GM21390 (cell line): Measurements from ENCODE around the gene UBE3D.
"Not testable (repeated sequence)": the region's sequence is repeated elsewhere in the genome, so short reads cannot be mapped to it uniquely, and the experiment has no call there.

Source experiments
- ATAC-seq: cut with Tn5 transposase; IDR thresholded peaks from one replicate; pipeline ENCODE4 v1.9.1; 2021; ENCODE audit not compliant: unreplicated experiment

Gene UBE3D

DNA sequence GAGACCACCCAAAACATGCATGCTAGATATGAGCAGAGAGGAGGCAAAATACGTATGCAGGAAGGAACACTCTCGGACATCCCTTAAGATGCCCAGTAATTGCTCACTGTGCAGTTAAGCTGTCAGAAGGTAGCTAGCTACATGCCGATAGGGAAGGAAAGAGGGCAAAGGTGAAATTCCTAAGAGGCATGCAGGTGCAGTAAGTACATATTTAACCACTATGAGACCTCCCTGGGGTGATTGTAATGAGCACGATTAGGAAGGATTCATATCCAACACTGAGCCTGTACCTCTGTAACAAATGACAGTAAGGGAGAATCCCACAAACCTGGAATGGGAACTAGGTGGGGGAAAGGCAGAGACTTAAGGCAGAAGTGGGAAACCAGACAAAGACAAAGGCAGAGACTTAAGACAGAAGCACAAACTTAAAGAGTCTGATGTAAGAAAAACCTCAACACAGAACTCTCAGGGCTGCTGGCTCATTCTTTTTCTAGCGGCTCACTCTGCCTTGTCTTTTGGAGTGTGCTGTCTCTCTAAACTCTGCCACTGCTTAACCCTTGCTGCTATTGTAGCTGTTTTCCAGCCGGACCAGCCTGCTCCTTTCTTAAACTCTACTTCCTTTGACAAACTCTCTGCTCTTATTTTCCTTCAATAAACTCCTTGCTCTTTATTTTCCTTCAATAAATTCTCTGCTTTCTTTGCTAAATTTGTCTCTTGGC, 148.1 kb downstream of the UBE3D start:
- ATAC-seq: no peak

DNA sequence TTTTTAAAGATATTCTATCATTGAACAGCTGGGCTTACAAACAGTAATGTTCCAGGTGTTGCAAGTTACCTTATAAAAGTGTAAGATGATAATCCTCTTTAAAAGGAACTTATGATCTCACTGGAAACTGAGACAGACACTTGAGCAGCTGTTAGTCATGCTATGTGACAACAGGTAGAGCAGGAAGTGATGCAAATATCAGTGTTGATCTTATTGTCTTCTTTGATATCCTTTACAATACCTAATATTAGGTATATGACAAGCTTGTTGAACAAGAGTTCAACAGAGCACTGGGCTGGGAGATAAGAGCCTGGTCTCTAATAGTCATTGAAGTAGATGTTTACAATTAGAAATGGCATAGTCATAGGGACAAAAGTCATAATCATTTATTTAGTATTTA, 150.0 kb downstream of the UBE3D start:
- ATAC-seq: no peak

GRCh38 chr6:82914511-82914910, 151.1 kb downstream of the UBE3D start:
- ATAC-seq: no peak

- ATAC-seq: no peak
These were observed 154.8 kb downstream of the UBE3D start for GRCh38 chr6:82910820-82911219.

DNA sequence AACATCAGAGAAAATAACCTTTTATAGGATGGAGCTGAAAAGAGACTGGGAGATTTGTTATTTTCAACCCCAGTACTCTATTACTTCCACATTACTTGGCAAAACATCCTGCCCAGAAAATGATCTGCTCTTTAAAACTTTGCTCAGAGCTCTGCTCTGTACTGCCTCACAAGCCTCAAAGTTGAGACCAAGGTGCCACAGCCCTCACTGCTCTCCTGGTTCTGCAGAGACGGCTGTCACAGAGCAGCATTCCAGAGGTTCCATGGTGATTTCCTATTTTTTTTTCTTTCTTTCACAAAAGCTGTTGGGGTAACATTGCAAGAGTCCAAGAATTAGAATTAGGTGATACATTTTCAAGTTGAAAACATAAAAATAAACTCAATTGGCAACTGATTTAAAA, 155.2 kb downstream of the UBE3D start:
- no peak for ATAC-seq

DNA sequence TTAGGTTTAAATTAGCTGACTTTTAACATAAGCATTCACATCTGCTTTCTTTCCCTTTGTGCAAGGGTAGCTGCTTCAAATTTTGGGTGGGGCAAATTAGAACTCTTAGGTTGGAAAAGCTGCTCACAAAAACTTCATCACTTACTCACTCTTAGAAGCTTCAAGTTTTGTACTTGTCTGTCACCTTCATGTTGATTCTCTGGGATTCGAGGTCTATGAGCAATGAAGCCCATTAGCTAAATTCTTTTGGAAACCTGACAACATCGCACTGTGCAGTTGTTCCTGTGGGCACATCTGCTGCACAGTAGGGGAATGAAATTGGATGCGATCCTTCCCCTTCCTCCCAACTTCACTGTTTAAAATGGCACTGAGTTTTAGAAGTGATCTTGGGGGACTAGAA, 156.1 kb downstream of the UBE3D start:
- no peak for ATAC-seq

GRCh38 chr6:82908661-82909060, 157.0 kb downstream of the UBE3D start:
- no peak for ATAC-seq

GRCh38 chr6:82906951-82907350, 158.7 kb downstream of the UBE3D start:
- ATAC-seq: no peak

DNA sequence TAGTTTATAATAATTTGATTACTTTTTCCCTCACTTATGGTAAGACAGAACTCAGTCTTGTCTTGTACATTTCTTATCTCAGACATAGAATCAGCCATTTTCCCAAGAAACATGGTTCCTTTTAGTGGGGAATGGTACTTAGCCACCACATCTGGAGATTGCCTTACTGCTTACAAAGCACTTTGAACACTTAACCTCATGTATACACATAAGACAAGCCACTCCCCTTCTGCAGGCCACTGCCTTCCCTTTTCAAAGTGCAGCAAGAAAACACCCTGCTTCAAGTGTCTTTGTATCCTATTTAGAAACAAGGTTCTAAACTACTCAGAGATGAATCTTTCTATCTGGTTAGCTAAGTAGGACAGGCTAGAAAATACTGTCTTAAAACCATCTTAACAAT, 159.2 kb downstream of the UBE3D start:
- ATAC-seq: no peak

DNA sequence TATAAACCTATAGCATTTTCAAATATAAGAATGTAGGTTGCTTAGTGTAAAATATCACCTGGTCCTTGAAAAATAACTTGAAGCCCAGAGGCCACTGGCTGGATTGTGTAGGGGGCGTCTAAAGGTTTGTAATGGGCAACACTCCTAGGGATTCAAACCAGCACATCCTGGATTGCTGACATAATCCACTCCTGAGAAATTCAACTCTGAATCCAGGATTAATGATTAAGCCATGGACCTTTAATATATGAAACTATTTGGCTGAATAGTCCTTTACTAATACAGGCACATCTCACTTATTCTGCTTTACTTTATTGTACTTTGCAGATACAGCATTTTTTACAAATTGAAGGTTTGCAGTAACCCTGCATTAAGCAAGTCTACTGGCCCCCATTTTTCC, 160.8 kb downstream of the UBE3D start:
- ATAC-seq: no peak

GRCh38 chr6:82904257-82904656, 161.4 kb downstream of the UBE3D start:
- ATAC-seq: no peak

DNA sequence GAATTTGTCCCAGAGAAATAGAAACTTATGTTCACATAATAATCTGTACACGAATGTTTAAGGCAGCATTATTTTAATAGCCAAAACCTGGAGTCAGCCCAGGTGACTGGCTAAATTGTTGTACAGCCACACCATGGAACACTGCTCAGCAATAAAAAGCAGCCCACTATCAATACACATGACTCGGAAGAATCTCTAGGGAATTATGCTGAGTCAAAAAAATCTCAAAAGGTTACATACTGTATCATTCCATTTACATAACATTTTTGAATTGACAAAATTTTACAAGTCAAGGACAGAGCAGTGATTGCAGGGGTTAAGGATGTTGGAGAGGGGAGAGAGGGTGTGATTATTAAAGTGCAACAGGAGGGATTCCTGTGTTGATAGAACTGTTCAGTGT, 163.4 kb downstream of the UBE3D start:
- ATAC-seq: no peak

DNA sequence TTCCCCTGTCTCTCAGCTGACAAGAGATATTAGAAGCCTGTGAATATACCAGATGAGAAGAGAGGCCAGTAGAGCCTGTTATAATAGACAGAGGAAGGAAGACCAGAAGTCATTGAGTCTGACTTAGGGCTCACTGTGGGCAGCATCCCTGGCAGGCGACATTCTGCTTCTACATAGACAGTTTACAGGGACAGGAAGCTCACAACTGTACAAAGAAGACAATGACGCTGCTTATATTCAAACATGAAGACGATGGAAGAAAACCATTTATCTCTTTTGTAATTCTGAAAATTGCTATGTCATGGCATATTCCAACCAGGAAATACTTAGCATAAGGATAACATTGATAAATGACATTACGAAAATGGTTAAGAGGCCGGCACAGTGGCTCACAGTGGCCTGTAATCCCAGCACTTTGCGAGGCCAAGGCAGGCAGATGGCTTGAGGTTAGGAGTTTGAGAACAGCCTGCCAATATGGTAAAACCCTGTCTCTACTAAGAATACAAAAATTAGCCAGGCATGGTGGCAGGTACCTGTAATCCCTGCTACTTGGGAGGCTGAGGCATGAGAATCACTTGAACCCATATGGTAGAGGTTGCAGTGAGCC, 170.9 kb downstream of the UBE3D start:
- ATAC-seq: no peak

- ATAC-seq: no peak
These were observed 171.6 kb downstream of the UBE3D start for GRCh38 chr6:82893889-82894652.

DNA sequence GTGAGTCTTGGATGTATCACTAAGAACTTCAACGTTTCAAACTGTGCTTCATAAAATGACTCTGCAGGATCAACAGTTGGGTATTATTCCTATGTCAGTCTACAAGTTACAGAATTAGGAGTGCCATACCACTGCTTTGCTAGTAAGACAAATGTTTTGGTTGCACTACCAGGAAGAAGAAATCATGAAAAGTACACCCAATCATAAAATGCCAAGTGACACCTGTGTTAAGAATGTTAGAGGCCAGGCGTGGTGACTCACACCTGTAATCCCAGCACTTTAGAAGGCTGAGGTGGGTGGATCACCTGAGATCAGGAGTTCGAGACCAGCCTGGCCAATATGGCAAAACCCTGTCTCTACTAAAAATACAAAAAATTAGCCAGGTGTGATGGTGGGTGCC, 174.1 kb downstream of the UBE3D start:
- not testable (repeated sequence) for ATAC-seq

DNA sequence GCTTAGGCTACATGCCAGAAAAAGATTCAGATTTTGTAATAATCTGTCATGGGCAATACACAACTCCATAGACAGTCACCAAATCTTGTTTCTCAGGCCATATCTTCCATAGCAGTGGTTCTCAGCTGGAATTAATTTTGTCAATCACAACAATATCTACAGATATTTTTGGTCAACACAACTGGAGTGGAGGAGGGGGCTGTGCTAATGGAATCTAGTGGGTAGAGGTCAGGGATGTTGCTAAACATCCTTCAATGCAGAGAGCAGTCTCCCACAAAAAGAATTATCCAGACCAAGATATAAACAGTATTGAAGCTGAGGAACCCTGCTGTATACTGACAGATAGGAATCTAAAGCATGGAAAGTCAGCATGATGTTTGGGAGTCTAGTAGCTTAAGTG, 174.6 kb downstream of the UBE3D start:
- no peak for ATAC-seq

DNA sequence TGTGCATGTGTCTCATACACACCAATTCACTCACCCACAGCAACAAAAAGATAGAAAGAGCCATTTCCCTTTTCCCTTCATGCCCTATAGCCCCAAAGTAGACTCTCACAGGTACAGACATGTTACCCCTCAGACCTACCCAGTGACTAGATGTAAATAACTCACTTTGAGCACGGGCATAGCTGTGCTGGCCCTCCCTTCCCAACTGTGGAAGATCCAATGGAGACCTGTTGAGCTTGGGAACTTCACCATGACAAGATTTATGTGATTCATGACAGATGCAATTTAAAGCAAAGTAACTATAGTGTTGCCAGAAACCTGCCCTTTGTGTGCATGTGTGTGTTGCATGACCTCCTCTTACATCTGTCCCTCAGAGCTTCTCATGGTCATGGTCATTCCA, 175.4 kb downstream of the UBE3D start:
- ATAC-seq: no peak

- ATAC-seq: no peak
These were observed 176.5 kb downstream of the UBE3D start for GRCh38 chr6:82889143-82889542.

DNA sequence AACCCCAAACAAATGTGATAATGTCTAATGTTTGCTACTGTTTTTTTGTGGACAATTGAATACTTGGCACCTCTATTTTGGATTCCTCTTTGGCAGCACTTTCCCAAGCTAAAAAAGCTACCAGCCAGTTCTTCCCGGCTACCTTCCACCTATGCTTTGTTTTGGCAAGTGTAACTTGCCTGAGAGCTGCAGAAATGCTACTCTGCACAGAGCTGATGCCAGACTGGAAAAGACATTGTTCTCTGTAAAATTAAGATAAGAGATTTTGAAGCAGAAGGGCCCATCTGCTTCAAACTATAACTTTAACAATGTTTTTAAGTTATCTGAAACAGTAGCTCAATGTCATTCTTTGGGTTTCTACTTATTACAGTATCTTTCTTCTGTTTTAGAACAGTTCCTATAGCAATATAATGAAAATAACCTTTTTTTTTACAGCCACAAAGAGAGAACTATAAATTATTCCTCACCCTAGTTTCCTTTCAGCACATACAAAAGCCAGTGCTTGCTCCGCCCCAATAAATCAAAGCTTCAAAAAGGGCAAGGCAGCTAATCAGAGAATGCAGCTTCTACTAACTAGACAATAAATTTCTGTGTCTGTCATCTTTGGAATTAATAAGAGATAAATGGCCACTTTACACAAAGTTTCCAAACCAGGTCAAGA, 183.1 kb downstream of the UBE3D start:
- no peak for ATAC-seq

DNA sequence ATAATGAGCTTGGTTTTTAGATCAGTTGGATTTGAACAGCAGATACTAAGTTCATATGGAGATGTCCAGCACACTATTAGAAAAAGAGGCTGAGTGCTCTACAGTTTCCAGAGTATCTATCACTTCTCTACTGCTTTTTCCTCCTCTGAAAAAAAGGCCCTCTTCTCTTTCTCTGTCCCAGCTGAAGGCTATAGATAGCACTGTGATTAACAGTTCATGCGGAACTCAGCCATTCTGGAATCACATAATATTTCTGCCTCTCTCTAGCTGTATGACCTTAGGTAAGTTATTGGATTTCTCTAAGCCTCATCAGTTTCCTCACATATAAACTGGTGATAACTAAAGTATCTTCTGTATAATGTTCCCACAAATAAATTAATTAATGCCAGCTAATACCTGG, 184.1 kb downstream of the UBE3D start:
- no peak for ATAC-seq

DNA sequence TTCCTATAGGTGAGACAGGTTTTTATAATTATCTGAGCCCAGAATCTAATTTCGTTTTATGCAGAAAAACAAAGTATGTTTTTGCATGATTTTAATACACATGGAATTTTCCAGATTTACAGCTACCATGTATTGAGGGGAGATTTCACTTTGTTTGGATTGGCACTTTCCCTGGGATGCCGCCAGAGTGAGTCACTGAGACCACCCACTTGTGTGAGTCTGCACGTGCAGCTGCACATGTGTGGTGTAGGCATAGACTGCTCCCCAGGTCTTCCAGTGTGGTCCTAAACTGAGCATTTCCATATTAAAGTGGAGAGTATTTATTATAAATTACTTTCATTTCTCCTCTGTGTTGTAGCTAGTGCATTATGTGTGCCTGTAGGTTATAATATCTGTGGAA, 186.8 kb downstream of the UBE3D start:
- no peak for ATAC-seq
